ENCODE measurements around the gene ORC3. TPM values are rescaled to one million over a fixed set of nuclear protein-coding genes. Genes with fewer than 3 reads are reported as not detected.

Gene ORC3
- total RNA-seq, 3 donors from 2014 or later (not counting 1 experiment from before 2014, with no cell fraction given), result 13.1 to 13.4 (median 13.3) TPM

GRCh38 chr6:87637106-87637505 is 47.2 kb downstream of the ORC3 start:
- Mint-ChIP-seq H3K36me3 (no peaks in the 10 kb centered on the region), H3K4me1 (no peaks in the 10 kb centered on the region), H3K9me3 (no peaks in the 10 kb centered on the region), H3K27ac (no peak overlapping the region), H3K27me3 (ENCODE audit: low read depth in 2 of 2) (no peaks in the 10 kb centered on the region), H3K4me3 (no peak overlapping the region)
- Histone ChIP-seq H3K27ac (ENCODE audit: low read length) (no peak overlapping the region), H3K27me3 (ENCODE audit: control insufficient read depth, insufficient read depth, low read length) (no peaks in the 10 kb centered on the region), H3K4me1 (ENCODE audit: control insufficient read depth, insufficient read depth, low read length) (no peaks in the 10 kb centered on the region), H3K9me3 (ENCODE audit: control insufficient read depth, insufficient read depth, low read length) (no peaks in the 10 kb centered on the region), H3K36me3 (ENCODE audit: control insufficient read depth, insufficient read depth, low read length) (peaks cover 3% of the 10 kb centered on the region), H3K4me3 (ENCODE audit: low read length) (no peak overlapping the region)
- TF ChIP-seq, protein P1, sequence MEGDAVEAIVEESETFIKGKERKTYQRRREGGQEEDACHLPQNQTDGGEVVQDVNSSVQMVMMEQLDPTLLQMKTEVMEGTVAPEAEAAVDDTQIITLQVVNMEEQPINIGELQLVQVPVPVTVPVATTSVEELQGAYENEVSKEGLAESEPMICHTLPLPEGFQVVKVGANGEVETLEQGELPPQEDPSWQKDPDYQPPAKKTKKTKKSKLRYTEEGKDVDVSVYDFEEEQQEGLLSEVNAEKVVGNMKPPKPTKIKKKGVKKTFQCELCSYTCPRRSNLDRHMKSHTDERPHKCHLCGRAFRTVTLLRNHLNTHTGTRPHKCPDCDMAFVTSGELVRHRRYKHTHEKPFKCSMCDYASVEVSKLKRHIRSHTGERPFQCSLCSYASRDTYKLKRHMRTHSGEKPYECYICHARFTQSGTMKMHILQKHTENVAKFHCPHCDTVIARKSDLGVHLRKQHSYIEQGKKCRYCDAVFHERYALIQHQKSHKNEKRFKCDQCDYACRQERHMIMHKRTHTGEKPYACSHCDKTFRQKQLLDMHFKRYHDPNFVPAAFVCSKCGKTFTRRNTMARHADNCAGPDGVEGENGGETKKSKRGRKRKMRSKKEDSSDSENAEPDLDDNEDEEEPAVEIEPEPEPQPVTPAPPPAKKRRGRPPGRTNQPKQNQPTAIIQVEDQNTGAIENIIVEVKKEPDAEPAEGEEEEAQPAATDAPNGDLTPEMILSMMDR (IDR thresholded peaks at IDR 0.05), result no peak
- DNase-seq (no peak), ATAC-seq (no peak)
- intact Hi-C loops (cut with micrococcal nuclease), result no loop called here
- WGBS (ENCODE audit: insufficient coverage), result no CpG with 5 or more reads among the region's 1 CpG

- H3K27ac ChIP-seq (ENCODE audit: low read length), result no peak overlapping the region
- H3K27ac Mint-ChIP-seq, result no peak overlapping the region
- no peaks in the 10 kb centered on the region for H3K9me3 ChIP-seq (ENCODE audit: control insufficient read depth, insufficient read depth, low read length)
- ATAC-seq (no peak), DNase-seq (no peak)
- H3K4me1 ChIP-seq (ENCODE audit: control insufficient read depth, insufficient read depth, low read length), result no peaks in the 10 kb centered on the region
- WGBS (ENCODE audit: insufficient coverage), result 100% methylated on average over 4 of the region's 4 CpGs
- peaks cover 3% of the 10 kb centered on the region for H3K36me3 ChIP-seq (ENCODE audit: control insufficient read depth, insufficient read depth, low read length)
- H3K4me3 Mint-ChIP-seq, result no peak overlapping the region
- no peaks in the 10 kb centered on the region for H3K4me1 Mint-ChIP-seq
- H3K27me3 Mint-ChIP-seq (ENCODE audit: low read depth in 2 of 2), result no peaks in the 10 kb centered on the region
- H3K36me3 Mint-ChIP-seq, result no peaks in the 10 kb centered on the region
- intact Hi-C loops (cut with micrococcal nuclease), result no loop called here
- TF ChIP-seq, protein P1 (IDR thresholded peaks at IDR 0.05), result no peak
- no peaks in the 10 kb centered on the region for H3K9me3 Mint-ChIP-seq
- H3K27me3 ChIP-seq (ENCODE audit: control insufficient read depth, insufficient read depth, low read length), result no peaks in the 10 kb centered on the region
- no peak overlapping the region for H3K4me3 ChIP-seq (ENCODE audit: low read length)
Observed at GRCh38 chr6:87639373-87639772, 49.4 kb downstream of the ORC3 start.

- intact Hi-C loops (cut with micrococcal nuclease), result no loop called here
- Histone ChIP-seq H3K4me1 (ENCODE audit: control insufficient read depth, insufficient read depth, low read length) (peaks cover 3% of the 10 kb centered on the region), H3K9me3 (ENCODE audit: control insufficient read depth, insufficient read depth, low read length) (no peaks in the 10 kb centered on the region), H3K36me3 (ENCODE audit: control insufficient read depth, insufficient read depth, low read length) (peaks cover 3% of the 10 kb centered on the region), H3K27ac (ENCODE audit: low read length) (no peak overlapping the region), H3K27me3 (ENCODE audit: control insufficient read depth, insufficient read depth, low read length) (no peaks in the 10 kb centered on the region), H3K4me3 (ENCODE audit: low read length) (no peak overlapping the region)
- H3K36me3 Mint-ChIP-seq, result no peaks in the 10 kb centered on the region
- H3K27me3 Mint-ChIP-seq (ENCODE audit: low read depth in 2 of 2), result no peaks in the 10 kb centered on the region
- H3K9me3 Mint-ChIP-seq, result no peaks in the 10 kb centered on the region
- DNase-seq (no peak), ATAC-seq (no peak)
- 90% methylated on average over 1 of the region's 1 CpG for WGBS (ENCODE audit: insufficient coverage)
- no peak overlapping the region for H3K27ac Mint-ChIP-seq
- TF ChIP-seq, protein P1 (IDR thresholded peaks at IDR 0.05), result no peak
- peaks cover 0 to 9% of the 10 kb centered on the region in 2 donors for H3K4me1 Mint-ChIP-seq
- no peak overlapping the region for H3K4me3 Mint-ChIP-seq
Observed at GRCh38 chr6:87641065-87641692, 51.2 kb downstream of the ORC3 start.

GRCh38 chr6:87645080-87645479 is 55.1 kb downstream of the ORC3 start:
- no peaks in the 10 kb centered on the region for H3K27me3 Mint-ChIP-seq (ENCODE audit: low read depth in 2 of 2)
- ATAC-seq (peak; percentile 64 to 66 (median 64)), DNase-seq (peak in 1 of 2 donors; percentile 38)
- H3K27me3 ChIP-seq (ENCODE audit: control insufficient read depth, insufficient read depth, low read length), result no peaks in the 10 kb centered on the region
- H3K4me1 Mint-ChIP-seq, result peaks cover 0 to 9% of the 10 kb centered on the region in 2 donors
- H3K27ac Mint-ChIP-seq, result peak overlapping the region; percentile 68 to 80
- no peaks in the 10 kb centered on the region for H3K36me3 ChIP-seq (ENCODE audit: control insufficient read depth, insufficient read depth, low read length)
- H3K9me3 Mint-ChIP-seq, result no peaks in the 10 kb centered on the region
- no peaks in the 10 kb centered on the region for H3K9me3 ChIP-seq (ENCODE audit: control insufficient read depth, insufficient read depth, low read length)
- intact Hi-C loops (cut with micrococcal nuclease), result no loop called here
- no peak overlapping the region for H3K4me3 ChIP-seq (ENCODE audit: low read length)
- WGBS (ENCODE audit: insufficient coverage), result no CpG with 5 or more reads among the region's 1 CpG
- H3K27ac ChIP-seq (ENCODE audit: low read length), result peak overlapping the region; percentile 43
- peak overlapping the region; percentile 72 for H3K4me3 Mint-ChIP-seq
- H3K4me1 ChIP-seq (ENCODE audit: control insufficient read depth, insufficient read depth, low read length), result peaks cover 3% of the 10 kb centered on the region
- no peaks in the 10 kb centered on the region for H3K36me3 Mint-ChIP-seq
- TF ChIP-seq, protein P1 (IDR thresholded peaks at IDR 0.05), result no peak

Data from natural killer cell (primary cell).